GM12878 (cell line): ENCODE results near the gene UTS2R. TPM values are rescaled to one million over a fixed set of nuclear protein-coding genes. Genes with fewer than 3 reads are reported as not detected.

Source experiments
- ATAC-seq: fragments of 200-7000 bp; cut with Tn5 transposase; 3 replicates; pipeline ENCODE4 v1.9.1; 2020; ENCODE audit warnings: mild to moderate bottlenecking, moderate library complexity
- BruUV-seq: library from RNA; stranded (reverse); fragments of 400-500 nt; replicated peaks from 2 replicates; lab custom pipeline; 2021; lab: Mats Ljungman, UMichigan
- CTCF ChIA-PET: fragments of 300-600 bp; sonication (Branson Sonifier 250); formaldehyde crosslinking; extraction: SDS; loops from one replicate; lab custom pipeline; 2021; ENCODE audit warnings: inconsistent platforms; lab: Yijun Ruan, JAX
- POLR2A ChIA-PET: fragments of 350-600 bp; formaldehyde crosslinking; extraction: SDS; loops from one replicate; lab custom pipeline; 2021; ENCODE audit warnings: inconsistent platforms; lab: Charles Lee
- RAD21 ChIA-PET: fragments of 300-600 bp; sonication (Branson Sonifier 250); formaldehyde crosslinking; loops from one replicate; lab custom pipeline; 2023; ENCODE audit warnings: antibody characterized with exemption; ENCODE audit not compliant: unreplicated experiment; lab: Charles Lee
- SMC1A ChIA-PET: fragments of 300-600 bp; sonication (Branson Sonifier 250); formaldehyde crosslinking; loops from one replicate; lab custom pipeline; 2023; ENCODE audit not compliant: unreplicated experiment, uncharacterized antibody; lab: Charles Lee
- DNase-seq: peaks from one replicate; pipeline ENCODE4 v3.0.0-alpha.2; 2011; ENCODE audit warnings: low read depth, low spot score
- FAIRE-seq: peaks from 3 replicates; lab custom pipeline; 2011; peaks lifted over from hg19 to GRCh38; lab: Jason Lieb, UNC
- H2AFZ ChIP-seq: 2 replicates; pipeline ENCODE4 v1.6.0; 2011; ENCODE audit warnings: low read depth, low read length, control low read depth; ENCODE audit not compliant: control insufficient read depth
- H3K27ac ChIP-seq: 2 replicates; pipeline ENCODE4 v1.5.1; 2011; ENCODE audit warnings: control low read depth; ENCODE audit not compliant: control insufficient read depth, insufficient read depth
- H3K27me3 ChIP-seq, 2 experiments: replicated peaks in 1 of 2; 2 replicates each; pipeline versions ENCODE4 v1.6.0 to v1.6.1; 2011; ENCODE audit warnings: low read length in 1 of 2; ENCODE audit not compliant: control insufficient read depth in 2 of 2, insufficient read depth in 2 of 2
- H3K36me3 ChIP-seq, 2 experiments: 2 replicates each; pipeline ENCODE4 v1.5.1; 2011; ENCODE audit warnings: low read length in 1 of 2; ENCODE audit not compliant: control insufficient read depth in 2 of 2, insufficient read depth in 2 of 2
- H3K4me1 ChIP-seq: 2 replicates; pipeline ENCODE4 v1.6.1; 2011; ENCODE audit warnings: mild to moderate bottlenecking, low read length, moderate library complexity, mixed read lengths; ENCODE audit not compliant: control insufficient read depth, insufficient read depth
- H3K4me2 ChIP-seq: 2 replicates; pipeline ENCODE4 v1.6.0; 2011; ENCODE audit warnings: control low read depth; ENCODE audit not compliant: control insufficient read depth, insufficient read depth
- H3K4me3 ChIP-seq: fragments of 200-600 bp; sonication (generic); 2 replicates; pipeline ENCODE4 v1.5.1; 2016
- H3K79me2 ChIP-seq: 2 replicates; pipeline ENCODE4 v1.6.0; 2011; ENCODE audit warnings: low read length; ENCODE audit not compliant: control insufficient read depth, insufficient read depth
- H3K9ac ChIP-seq: 2 replicates; pipeline ENCODE4 v1.8.0; 2011; ENCODE audit warnings: low read length, control low read depth, mixed read lengths; ENCODE audit not compliant: control insufficient read depth, insufficient read depth
- H3K9me3 ChIP-seq: replicated peaks from 3 replicates; pipeline ENCODE4 v1.5.1; 2011; ENCODE audit warnings: mild to moderate bottlenecking, low read length; ENCODE audit not compliant: control insufficient read depth, insufficient read depth
- H4K20me1 ChIP-seq: 2 replicates; pipeline ENCODE4 v1.6.0; 2011; ENCODE audit not compliant: control insufficient read depth, insufficient read depth
- BMI1 ChIP-seq: fragments of 450-650 bp; IDR thresholded peaks from 2 replicates; pipeline ENCODE4 v1.6.1; 2016; ENCODE audit warnings: mild to moderate bottlenecking, moderate library complexity, borderline replicate concordance
- CEBPB ChIP-seq, 2 experiments: fragments of 150-350 bp in 1 of 2; IDR thresholded peaks; 2 replicates each; pipeline ENCODE4 v1.6.1; 2012 to 2014; ENCODE audit warnings: low read depth in 2 of 2, low read length in 2 of 2, borderline replicate concordance in 1 of 2, inconsistent platforms in 1 of 2
- CREM ChIP-seq: IDR thresholded peaks from 2 replicates; pipeline ENCODE4 v1.6.1; 2014; ENCODE audit warnings: antibody characterized with exemption, low read depth
- EGR1 ChIP-seq, 2 experiments: IDR thresholded peaks; 1 replicate in 1 of 2; 2 replicates in 1 of 2; pipeline ENCODE4 v1.6.1; 2011 to 2012; ENCODE audit warnings: low read depth in 2 of 2, low read length in 2 of 2, borderline replicate concordance in 1 of 2, mild to moderate bottlenecking in 1 of 2, moderate library complexity in 1 of 2
- IKZF1 ChIP-seq: fragments of 450-650 bp; conservative IDR thresholded peaks from 2 replicates; pipeline ENCODE4 v1.6.1; 2017; ENCODE audit warnings: antibody characterized with exemption, mild to moderate bottlenecking
- KAT2A ChIP-seq: conservative IDR thresholded peaks from 2 replicates; pipeline ENCODE4 v1.6.1; 2011; ENCODE audit warnings: low read depth, low read length; ENCODE audit not compliant: control insufficient read depth
- MEF2B ChIP-seq: fragments of 450-650 bp; IDR thresholded peaks from 2 replicates; pipeline ENCODE4 v1.6.1; 2018; ENCODE audit warnings: mild to moderate bottlenecking, moderate library complexity; ENCODE audit not compliant: partially characterized antibody, poor library complexity, severe bottlenecking
- MXI1 ChIP-seq: fragments of 150-350 bp; IDR thresholded peaks from 2 replicates; pipeline ENCODE4 v1.6.1; 2011; ENCODE audit warnings: low read depth, mild to moderate bottlenecking, inconsistent platforms, low read length, improper control_type of control experiment
- RBBP5 ChIP-seq: fragments of 200-600 bp; sonication (generic); conservative IDR thresholded peaks from 2 replicates; pipeline ENCODE4 v1.6.1; 2016
- SMAD1 ChIP-seq: fragments of 450-650 bp; IDR thresholded peaks from 2 replicates; pipeline ENCODE4 v1.6.1; 2018; ENCODE audit warnings: mild to moderate bottlenecking, low read depth; ENCODE audit not compliant: partially characterized antibody
- SRF ChIP-seq, 2 experiments: IDR thresholded peaks; 2 replicates each; pipeline ENCODE4 v1.6.1; 2011; ENCODE audit warnings: low read depth in 2 of 2, low read length in 2 of 2, mild to moderate bottlenecking in 1 of 2, moderate library complexity in 1 of 2
- YY1 ChIP-seq: IDR thresholded peaks from 2 replicates; pipeline ENCODE4 v1.6.1; 2011; ENCODE audit warnings: low read depth, mild to moderate bottlenecking, low read length
- ZBTB33 ChIP-seq: fragments of 450-650 bp; IDR thresholded peaks from 2 replicates; pipeline ENCODE4 v1.6.1; 2017; ENCODE audit warnings: mild to moderate bottlenecking
- ZZZ3 ChIP-seq: IDR thresholded peaks from 2 replicates; pipeline ENCODE4 v1.6.1; 2011; ENCODE audit warnings: low read depth; ENCODE audit not compliant: control insufficient read depth, insufficient read length
- WGBS: methylation state at CpG from one replicate; pipeline ENCODE4 v1.1.6; 2016; ENCODE audit warnings: low lambda C conversion rate; ENCODE audit not compliant: insufficient replicate concordance, insufficient coverage; ENCODE audit errors: missing lambda C conversion rate; 5-methylcytosine and 5-hydroxymethylcytosine counted together
- in situ Hi-C: fragments of 300-500 bp; cut with MboI; formaldehyde crosslinking; loops from 9 replicates; pipeline ENCODE4 v1.14.3; 2018; ENCODE audit warnings: mixed read lengths
- intact Hi-C: fragments of 100-400 bp; cut with micrococcal nuclease; formaldehyde crosslinking; loops from one replicate; pipeline ENCODE4 v1.14.2; 2022; ENCODE audit not compliant: unreplicated experiment
- polyA plus RNA-seq, 11 experiments: library from polyadenylated mRNA; depleted of rRNA in 4 of 11; unstranded in 6 of 11; stranded (reverse) in 5 of 11; fragments of >200 nt; fragmentation: Nextera tagmentation in 4 of 11; fragmentation: Illumina TruSeq in 1 of 11; extraction: Ambion mirVana in 4 of 11; extraction: Trizol in 1 of 11; gene quantifications; 1 replicate in 1 of 11; 2 replicates in 10 of 11; pipeline versions ENCODE4 v1.2.1 to v1.2.3, GENCODE V29; 2011 to 2016; ENCODE audit warnings: inconsistent platforms in 2 of 11, missing spikeins in 2 of 11, low read depth in 1 of 11
- total RNA-seq, 4 experiments: library from RNA; depleted of rRNA in 3 of 4; stranded (reverse); fragments of >200 nt in 3 of 4; fragmentation: Illumina TruSeq in 1 of 4; extraction: Trizol in 1 of 4; gene quantifications; 2 replicates each; pipeline versions ENCODE4 v1.2.1 to v1.2.3, GENCODE V29; 2013 to 2021
- TF ChIP-seq, protein P1 (sequence below): fragments of 450-650 bp; IDR thresholded peaks from 2 replicates; pipeline ENCODE4 v1.6.1; 2017; ENCODE audit warnings: low read depth, mild to moderate bottlenecking, moderate library complexity

The UTS2R gene
- total and polyA plus RNA-seq, 10 of the 15 experiments (the other 5 are each of a cell fraction or from before 2014, with no cell fraction given): 0.04 to 0.36 (median 0.11) TPM; not detected in 6

DNA sequence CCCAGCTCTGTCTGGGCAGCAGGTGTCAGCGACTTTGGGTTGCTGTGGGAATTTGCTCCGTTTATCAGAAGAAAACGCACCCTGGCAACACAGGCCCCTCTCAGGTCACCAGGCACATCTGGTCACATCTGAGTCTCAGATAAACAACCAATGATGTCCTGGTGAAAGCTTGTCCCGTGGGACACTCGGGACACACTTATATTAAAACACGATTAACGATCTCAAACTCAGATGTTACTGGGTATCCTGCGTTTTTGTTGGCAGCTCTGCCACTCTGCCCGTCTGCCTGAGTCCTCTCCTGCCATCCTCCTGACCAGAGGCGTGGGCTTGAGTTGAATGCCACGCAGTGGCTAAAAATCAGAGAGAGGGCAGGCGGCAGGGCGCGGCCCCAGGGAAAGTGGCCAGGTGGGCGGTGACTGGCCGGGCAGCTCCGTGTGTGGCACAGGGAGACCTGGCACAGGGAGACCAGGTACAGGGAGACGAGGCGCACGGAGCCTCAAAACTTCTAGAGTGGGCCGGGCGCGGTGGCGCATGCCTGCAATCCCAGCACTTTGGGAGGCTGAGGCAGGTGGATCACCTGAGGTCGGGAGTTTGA lies 40.1 kb upstream of the UTS2R start:
- ChIA-PET RAD21 (no interaction called here), SMC1A (interaction anchor here (0.9 kb wide), 1 partner anchor 30 kb away, joined by 3 read pairs; no protein-coding TSS in a partner anchor), POLR2A (no interaction called here), CTCF (interaction anchor here (1.4 kb wide), 1 partner anchor 19 kb away, joined by 4 read pairs; no protein-coding TSS in a partner anchor)
- no peak overlapping the region for H3K27ac ChIP-seq
- no peak overlapping the region for H3K4me3 ChIP-seq
- BruUV-seq: no TSS peak
- WGBS: 76% methylated on average over 25 of the region's 25 CpGs
- H3K4me1 ChIP-seq: peaks cover 11% of the 10 kb centered on the region
- H3K9me3 ChIP-seq: no peaks in the 10 kb centered on the region
- TF ChIP-seq RBBP5 (no peak), ZZZ3 (no peak), MEF2B (no peak), SMAD1 (no peak), CEBPB (IDR thresholded peaks at IDR 0.05; ENCODE audit: borderline replicate concordance in 1 of 2, low read depth in 2 of 2, low read length in 2 of 2) (no peak), MXI1 (no peak), CREM (no peak), YY1 (no peak), IKZF1 (no peak), BMI1 (no peak), EGR1 (IDR thresholded peaks at IDR 0.05; ENCODE audit: borderline replicate concordance in 1 of 2, low read depth in 2 of 2, low read length in 2 of 2) (no peak), ZBTB33 (no peak), KAT2A (no peak), SRF (IDR thresholded peaks at IDR 0.05; ENCODE audit: low read depth in 2 of 2, low read length in 2 of 2) (no peak)
- TF ChIP-seq, protein P1, sequence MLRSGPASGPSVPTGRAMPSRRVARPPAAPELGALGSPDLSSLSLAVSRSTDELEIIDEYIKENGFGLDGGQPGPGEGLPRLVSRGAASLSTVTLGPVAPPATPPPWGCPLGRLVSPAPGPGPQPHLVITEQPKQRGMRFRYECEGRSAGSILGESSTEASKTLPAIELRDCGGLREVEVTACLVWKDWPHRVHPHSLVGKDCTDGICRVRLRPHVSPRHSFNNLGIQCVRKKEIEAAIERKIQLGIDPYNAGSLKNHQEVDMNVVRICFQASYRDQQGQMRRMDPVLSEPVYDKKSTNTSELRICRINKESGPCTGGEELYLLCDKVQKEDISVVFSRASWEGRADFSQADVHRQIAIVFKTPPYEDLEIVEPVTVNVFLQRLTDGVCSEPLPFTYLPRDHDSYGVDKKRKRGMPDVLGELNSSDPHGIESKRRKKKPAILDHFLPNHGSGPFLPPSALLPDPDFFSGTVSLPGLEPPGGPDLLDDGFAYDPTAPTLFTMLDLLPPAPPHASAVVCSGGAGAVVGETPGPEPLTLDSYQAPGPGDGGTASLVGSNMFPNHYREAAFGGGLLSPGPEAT: no peak
- no peak overlapping the region for H3K9ac ChIP-seq
- no peak overlapping the region for H2AFZ ChIP-seq
- no peak for ATAC-seq
- intact Hi-C loops (no loop called here), in situ Hi-C loops (no loop called here)
- FAIRE-seq: no peak
- DNase-seq: no peak
- no peaks in the 10 kb centered on the region for H3K36me3 ChIP-seq
- no peaks in the 10 kb centered on the region for H4K20me1 ChIP-seq
- no peak overlapping the region for H3K4me2 ChIP-seq
- H3K79me2 ChIP-seq: no peaks in the 10 kb centered on the region
- peaks cover 6 to 12% of the 10 kb centered on the region in 2 experiments; a peak in 3 of 4 replicates for H3K27me3 ChIP-seq
